Lower leg skin (tissue), 4 donors: ENCODE data around the gene AFMID. TPM values are rescaled to one million over a fixed set of nuclear protein-coding genes. Genes with fewer than 3 reads are reported as not detected.

Experiments used
- DNase-seq, 2 donors: peaks; one replicate each; pipeline ENCODE4 v3.0.0-alpha.2; 2019; ENCODE audit warnings: low spot score in 2 of 2
- H3K4me3 ChIP-seq: fragments of 200-600 bp; sonication (generic); 2 replicates; pipeline ENCODE4 v1.5.1; 2017; ENCODE audit warnings: mild to moderate bottlenecking, low read depth; ENCODE audit not compliant: poor library complexity, severe bottlenecking
- CTCF ChIP-seq, 3 donors: fragments of 450-650 bp; IDR thresholded peaks; one replicate each; pipeline ENCODE4 v1.5.1; 2016; ENCODE audit warnings: antibody characterized with exemption in 3 of 3, mild to moderate bottlenecking in 3 of 3, moderate library complexity in 2 of 3
- POLR2A ChIP-seq, 2 donors: fragments of 450-650 bp; IDR thresholded peaks; one replicate each; pipeline ENCODE4 v1.6.1; 2016 to 2017; ENCODE audit warnings: antibody characterized with exemption in 2 of 2, mild to moderate bottlenecking in 1 of 2, moderate library complexity in 1 of 2
- WGBS, 2 donors: methylation state at CpG; one replicate each; pipeline ENCODE4 v1.1.5; 2018; 5-methylcytosine and 5-hydroxymethylcytosine counted together
- intact Hi-C: fragments of 100-400 bp; cut with DNase I; formaldehyde crosslinking; loops from one replicate; pipeline ENCODE4 v1.15.0; 2023; ENCODE audit warnings: low total_unique reads
- total RNA-seq, 4 donors: library from RNA; depleted of rRNA; stranded (reverse); fragments of >200 nt; gene quantifications; one replicate each; pipeline ENCODE4 v1.1.0, GENCODE V29; 2016

Gene AFMID
- total RNA-seq, 4 donors from 2014 or later: 41.4 to 77.7 (median 59.7) TPM

DNA sequence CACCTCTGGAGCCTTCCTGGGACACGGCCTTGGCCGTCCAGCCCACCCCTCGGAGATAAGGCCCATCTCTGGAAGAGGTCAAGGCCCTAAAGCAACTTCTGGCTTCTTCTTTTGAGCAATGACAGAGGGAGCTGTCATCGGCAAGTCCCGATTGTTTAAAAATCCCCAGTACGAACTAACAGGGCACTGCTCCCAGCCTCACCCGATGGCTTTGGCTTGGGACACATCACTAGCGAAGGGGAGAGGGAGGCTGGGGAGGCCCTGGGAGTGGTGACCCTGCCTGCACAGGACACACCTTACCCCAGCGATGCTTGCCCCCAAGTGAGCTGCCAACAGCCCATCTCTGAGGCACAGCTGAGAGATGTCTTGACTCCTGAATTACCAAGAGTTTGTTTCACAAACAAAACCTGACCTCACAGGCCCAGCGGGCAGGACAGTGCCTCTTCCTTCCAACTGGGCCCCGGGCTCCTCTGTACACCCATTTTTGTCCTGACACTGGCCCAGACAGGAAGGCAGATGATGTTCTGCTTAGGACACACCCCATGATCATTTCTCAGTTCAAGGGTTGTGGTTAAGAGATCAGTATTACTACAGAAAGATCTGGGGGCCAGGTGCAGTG is 14.0 kb upstream of the AFMID start:
- WGBS, 2 donors: 60 to 67% methylated on average over 11 of the region's 11 CpGs
- no peak for DNase-seq
- no peak overlapping the region for H3K4me3 ChIP-seq
- TF ChIP-seq CTCF (IDR thresholded peaks at IDR 0.05): no peak
- no peak for TF ChIP-seq POLR2A (IDR thresholded peaks at IDR 0.05)
- intact Hi-C loops: no loop called here

GRCh38 chr17:78174346-78174869 is 12.8 kb upstream of the AFMID start:
- 37 to 54% methylated on average over 12 to 13 of the region's 15 CpGs for WGBS, 2 donors
- intact Hi-C loops: no loop called here
- TF ChIP-seq CTCF (IDR thresholded peaks at IDR 0.05) (no peak), POLR2A (IDR thresholded peaks at IDR 0.05) (no peak)
- H3K4me3 ChIP-seq: no peak overlapping the region
- DNase-seq: peak; percentile 73 to 94

GRCh38 chr17:78174870-78175642 is 12.1 kb upstream of the AFMID start:
- TF ChIP-seq POLR2A (IDR thresholded peaks at IDR 0.05) (no peak), CTCF (IDR thresholded peaks at IDR 0.05) (no peak)
- DNase-seq: no peak
- no peak overlapping the region for H3K4me3 ChIP-seq
- WGBS, 2 donors: 75 to 77% methylated on average over 28 of the region's 28 CpGs
- intact Hi-C loops: no loop called here

GRCh38 chr17:78175643-78175981 is 11.6 kb upstream of the AFMID start:
- intact Hi-C loops: no loop called here
- TF ChIP-seq POLR2A (IDR thresholded peaks at IDR 0.05) (no peak), CTCF (IDR thresholded peaks at IDR 0.05) (no peak)
- no peak overlapping the region for H3K4me3 ChIP-seq
- 89 to 94% methylated on average over 14 of the region's 14 CpGs for WGBS, 2 donors
- DNase-seq: no peak

GRCh38 chr17:78176548-78177025 is 10.6 kb upstream of the AFMID start:
- H3K4me3 ChIP-seq: no peak overlapping the region
- DNase-seq: peak; percentile 74 to 95
- no peak for TF ChIP-seq POLR2A (IDR thresholded peaks at IDR 0.05)
- TF ChIP-seq CTCF (IDR thresholded peaks at IDR 0.05): peak in 1 of 3 donors; percentile 50
- intact Hi-C loops: no loop called here
- WGBS, 2 donors: 18 to 43% methylated on average over 6 to 14 of the region's 14 CpGs
